Activated CD4-positive, alpha-beta T cell treated with anti-CD3 and anti-CD28 coated beads for 36 hours (primary cell): Measurements from ENCODE around the gene HOXB6. TPM values are rescaled to one million over a fixed set of nuclear protein-coding genes. Genes with fewer than 3 reads are reported as not detected.

Experiments
- ATAC-seq: fragments of 200-7000 bp; cut with Tn5 transposase; one replicate; pipeline ENCODE4 v1.10.0; 2021; ENCODE audit warnings: mild to moderate bottlenecking, moderate library complexity
- CTCF ChIA-PET: fragments of 350-600 bp; sonication (Branson Sonifier 250); formaldehyde crosslinking; loops from one replicate; lab custom pipeline; 2021; ENCODE audit warnings: antibody characterized with exemption; lab: Charles Lee
- POLR2A ChIA-PET: fragments of 350-600 bp; sonication (Branson Sonifier 250); formaldehyde crosslinking; loops from one replicate; lab custom pipeline; 2021; ENCODE audit warnings: antibody characterized with exemption, inconsistent platforms; lab: Charles Lee
- DNase-seq: peaks from one replicate; pipeline ENCODE4 v3.0.0-alpha.2; 2020
- H3K27ac Mint-ChIP-seq: one replicate; pipeline ENCODE4 v1.8.0; 2021; ENCODE audit warnings: mixed read lengths
- H3K27me3 Mint-ChIP-seq: one replicate; pipeline ENCODE4 v1.8.0; 2021; ENCODE audit warnings: mixed read lengths
- H3K36me3 Mint-ChIP-seq: one replicate; pipeline ENCODE4 v1.8.0; 2021; ENCODE audit warnings: low read depth, mixed read lengths
- H3K4me1 Mint-ChIP-seq: one replicate; pipeline ENCODE4 v1.8.0; 2021; ENCODE audit warnings: mixed read lengths
- H3K4me3 Mint-ChIP-seq: one replicate; pipeline ENCODE4 v1.8.0; 2021; ENCODE audit warnings: mild to moderate bottlenecking, moderate library complexity, mixed read lengths
- H3K9me3 Mint-ChIP-seq: one replicate; pipeline ENCODE4 v1.8.0; 2021; ENCODE audit warnings: low read depth, mixed read lengths
- intact Hi-C, 2 experiments: fragments of 100-400 bp; cut with DNase I in 1 of 2; cut with micrococcal nuclease in 1 of 2; formaldehyde crosslinking; loops; one replicate each; pipeline versions ENCODE4 v1.14.2 to v1.15.1; 2022 to 2024; cut with DNase I, micrococcal nuclease
- total RNA-seq, 2 experiments: library from RNA; stranded (reverse); gene quantifications; one replicate each; pipeline ENCODE4 v1.2.3, GENCODE V29; 2021

The HOXB6 gene
- total RNA-seq, 2 experiments from 2014 or later = not detected

- H3K27ac Mint-ChIP-seq = no peak overlapping the region
- CTCF ChIA-PET = interaction anchor here (0.6 to 2.8 kb wide), 30 partner anchors 9 to 637 kb away, joined by 3 to 27 read pairs (median 4); partner anchors contain the start of genes HOXB5, HOXB9 and PRAC2
- ATAC-seq (peak; percentile 52), DNase-seq (peak; percentile 69)
- POLR2A ChIA-PET = no interaction called here
- H3K9me3 Mint-ChIP-seq = no peaks in the 10 kb centered on the region
- H3K4me1 Mint-ChIP-seq = peaks cover 45% of the 10 kb centered on the region
- H3K36me3 Mint-ChIP-seq = no peaks in the 10 kb centered on the region
- H3K4me3 Mint-ChIP-seq = peak overlapping the region; percentile 67
- H3K27me3 Mint-ChIP-seq = peaks cover 73% of the 10 kb centered on the region
- intact Hi-C loops = loop anchor here (2.0 to 10.0 kb wide), 3 partner anchors 16 to 478 kb away; partner anchors contain the start of genes PRAC1 (in 1 of the 2) and PRAC2 (in 1 of the 2)
Measured at GRCh38 chr17:48612854-48613691, 8.3 kb upstream of the HOXB6 start.

- H3K9me3 Mint-ChIP-seq = no peaks in the 10 kb centered on the region
- ATAC-seq (no peak), DNase-seq (no peak)
- H3K36me3 Mint-ChIP-seq = no peaks in the 10 kb centered on the region
- peak overlapping the region; percentile 60 for H3K4me3 Mint-ChIP-seq
- H3K27me3 Mint-ChIP-seq = peaks cover 72% of the 10 kb centered on the region
- ChIA-PET POLR2A (no interaction called here), CTCF (interaction anchor here (0.7 to 2.8 kb wide), 25 partner anchors 10 to 636 kb away, joined by 3 to 27 read pairs (median 5); partner anchors contain the start of genes HOXB5, HOXB9 and PRAC2)
- peak overlapping the region; percentile 20 for H3K27ac Mint-ChIP-seq
- H3K4me1 Mint-ChIP-seq = peaks cover 42% of the 10 kb centered on the region
- intact Hi-C loops = loop anchor here (2.0 to 10.0 kb wide), 3 partner anchors 16 to 478 kb away; partner anchors contain the start of genes PRAC1 (in 1 of the 2) and PRAC2 (in 1 of the 2)
Measured at GRCh38 chr17:48612456-48612853, 7.7 kb upstream of the HOXB6 start.

GRCh38 chr17:48611681-48612455 lies 7.1 kb upstream of the HOXB6 start:
- intact Hi-C loops = loop anchor here (1.0 to 10.0 kb wide), 5 partner anchors 13 to 587 kb away; partner anchors contain the start of genes PRAC1 (in 1 of the 2) and PRAC2 (in 1 of the 2)
- POLR2A ChIA-PET = no interaction called here

GRCh38 chr17:48611213-48611612 lies 6.4 kb upstream of the HOXB6 start:
- peaks cover 37% of the 10 kb centered on the region for H3K4me1 Mint-ChIP-seq
- no peaks in the 10 kb centered on the region for H3K9me3 Mint-ChIP-seq
- POLR2A ChIA-PET = no interaction called here
- H3K4me3 Mint-ChIP-seq = peak overlapping the region; percentile 82
- intact Hi-C loops = loop anchor here (1.0 to 10.0 kb wide), 4 partner anchors 14 to 586 kb away; partner anchors contain the start of genes PRAC1 (in 1 of the 2) and PRAC2 (in 1 of the 2)
- peak overlapping the region; percentile 58 for H3K27ac Mint-ChIP-seq
- no peaks in the 10 kb centered on the region for H3K36me3 Mint-ChIP-seq
- no peak for DNase-seq
- CTCF ChIA-PET = no interaction called here
- peaks cover 66% of the 10 kb centered on the region for H3K27me3 Mint-ChIP-seq
- ATAC-seq = peak; percentile 11

More at GRCh38 chr17:48611681-48612455, 7.1 kb upstream of the HOXB6 start:
- ATAC-seq = no peak
- Mint-ChIP-seq H3K4me3 (peak overlapping the region; percentile 82), H3K27me3 (peaks cover 66% of the 10 kb centered on the region), H3K9me3 (no peaks in the 10 kb centered on the region), H3K27ac (no peak overlapping the region), H3K4me1 (peaks cover 37% of the 10 kb centered on the region), H3K36me3 (no peaks in the 10 kb centered on the region)
- CTCF ChIA-PET = interaction anchor here (1.6 to 2.8 kb wide), 3 partner anchors 19 to 275 kb away, joined by 4 to 27 read pairs (median 9); partner anchors contain the start of gene HOXB5
- DNase-seq = peak; percentile 41

GRCh38 chr17:48610282-48611211 lies 5.8 kb upstream of the HOXB6 start, which contains the start of gene HOXB7:
Gene HOXB7 (minus strand): TSS chr17:48611017. CDS start chr17:48610918, 99 bp downstream.
- Mint-ChIP-seq H3K27ac (peak within 1 kb of the TSS; percentile 58), H3K9me3 (no peaks in the 10 kb centered on the region), H3K4me1 (peaks cover 37% of the 10 kb centered on the region), H3K4me3 (peak within 1 kb of the TSS; percentile 82), H3K36me3 (no peaks in the 10 kb centered on the region), H3K27me3 (peaks cover 63% of the 10 kb centered on the region)
- intact Hi-C loops = loop anchor here (1.0 to 10.0 kb wide), 5 partner anchors 15 to 586 kb away; partner anchors contain the start of genes HOXB4 (in 1 of the 2), PRAC1 (in 1 of the 2) and PRAC2 (in 1 of the 2)
- ATAC-seq (peak; percentile 40), DNase-seq (peak; percentile 83)
- POLR2A ChIA-PET = no interaction called here
- CTCF ChIA-PET = interaction anchor here (0.6 to 2.1 kb wide), 5 partner anchors 13 to 275 kb away, joined by 3 to 10 read pairs (median 3); no protein-coding TSS in a partner anchor

GRCh38 chr17:48609759-48610281 lies 5.0 kb upstream of the HOXB6 start:
- Mint-ChIP-seq H3K27me3 (peaks cover 60% of the 10 kb centered on the region), H3K4me1 (peaks cover 32% of the 10 kb centered on the region), H3K9me3 (no peaks in the 10 kb centered on the region), H3K36me3 (no peaks in the 10 kb centered on the region), H3K4me3 (peak overlapping the region; percentile 82), H3K27ac (no peak overlapping the region)
- ChIA-PET POLR2A (no interaction called here), CTCF (interaction anchor here (0.6 to 2.1 kb wide), 7 partner anchors 8 to 639 kb away, joined by 3 to 15 read pairs (median 3); no protein-coding TSS in a partner anchor)
- ATAC-seq = no peak
- intact Hi-C loops = loop anchor here (1.0 to 10.0 kb wide), 4 partner anchors 32 to 585 kb away; partner anchors contain the start of genes HOXB4 (in 1 of the 2), PRAC1 (in 1 of the 2) and PRAC2 (in 1 of the 2)
- DNase-seq = no peak

- no peaks in the 10 kb centered on the region for H3K9me3 Mint-ChIP-seq
- peaks cover 61% of the 10 kb centered on the region for H3K27me3 Mint-ChIP-seq
- H3K27ac Mint-ChIP-seq = no peak overlapping the region
- no peak overlapping the region for H3K4me3 Mint-ChIP-seq
- intact Hi-C loops = no loop called here
- DNase-seq (no peak), ATAC-seq (no peak)
- peaks cover 26% of the 10 kb centered on the region for H3K4me1 Mint-ChIP-seq
- ChIA-PET CTCF (interaction anchor here (0.6 to 2.1 kb wide), 8 partner anchors 9 to 655 kb away, joined by 3 to 15 read pairs (median 3); no protein-coding TSS in a partner anchor), POLR2A (interaction anchor here (0.7 to 1.2 kb wide), 2 partner anchors 10 to 469 kb away, joined by 3 to 4 read pairs; no protein-coding TSS in a partner anchor)
- no peaks in the 10 kb centered on the region for H3K36me3 Mint-ChIP-seq
Measured at GRCh38 chr17:48609033-48609432, 4.2 kb upstream of the HOXB6 start.

- ChIA-PET POLR2A (interaction anchor here (0.7 to 1.2 kb wide), 2 partner anchors 9 to 468 kb away, joined by 3 to 4 read pairs; no protein-coding TSS in a partner anchor), CTCF (interaction anchor here (0.6 to 2.1 kb wide), 9 partner anchors 10 to 654 kb away, joined by 3 to 15 read pairs (median 3); no protein-coding TSS in a partner anchor)
- Mint-ChIP-seq H3K4me3 (no peak overlapping the region), H3K36me3 (no peaks in the 10 kb centered on the region), H3K9me3 (no peaks in the 10 kb centered on the region), H3K27ac (no peak overlapping the region), H3K4me1 (peaks cover 24% of the 10 kb centered on the region), H3K27me3 (peaks cover 61% of the 10 kb centered on the region)
- ATAC-seq (no peak), DNase-seq (no peak)
- intact Hi-C loops = no loop called here
Measured at GRCh38 chr17:48608494-48608834, 3.7 kb upstream of the HOXB6 start.

- H3K27me3 Mint-ChIP-seq = peaks cover 62% of the 10 kb centered on the region
- H3K27ac Mint-ChIP-seq = no peak overlapping the region
- no peaks in the 10 kb centered on the region for H3K9me3 Mint-ChIP-seq
- no peaks in the 10 kb centered on the region for H3K36me3 Mint-ChIP-seq
- no peak for ATAC-seq
- ChIA-PET CTCF (interaction anchor here (0.6 to 1.4 kb wide), 8 partner anchors 9 to 581 kb away, joined by 3 to 4 read pairs (median 3); partner anchors contain the start of gene HOXB8), POLR2A (no interaction called here)
- DNase-seq = no peak
- H3K4me3 Mint-ChIP-seq = no peak overlapping the region
- H3K4me1 Mint-ChIP-seq = peaks cover 19% of the 10 kb centered on the region
- intact Hi-C loops = no loop called here
Measured at GRCh38 chr17:48606892-48607614, 2.3 kb upstream of the HOXB6 start.
